ENCODE data around the gene NBPF12. TPM values are rescaled to one million over a fixed set of nuclear protein-coding genes. Genes with fewer than 3 reads are reported as not detected.
A peak's percentile ranks its signal among the peaks of the same experiment; 100 is the strongest.
"Not testable (repeated sequence)": the region's sequence is repeated elsewhere in the genome, so short reads cannot be mapped to it uniquely, and the experiment has no call there.

NBPF12 gene, protein sequence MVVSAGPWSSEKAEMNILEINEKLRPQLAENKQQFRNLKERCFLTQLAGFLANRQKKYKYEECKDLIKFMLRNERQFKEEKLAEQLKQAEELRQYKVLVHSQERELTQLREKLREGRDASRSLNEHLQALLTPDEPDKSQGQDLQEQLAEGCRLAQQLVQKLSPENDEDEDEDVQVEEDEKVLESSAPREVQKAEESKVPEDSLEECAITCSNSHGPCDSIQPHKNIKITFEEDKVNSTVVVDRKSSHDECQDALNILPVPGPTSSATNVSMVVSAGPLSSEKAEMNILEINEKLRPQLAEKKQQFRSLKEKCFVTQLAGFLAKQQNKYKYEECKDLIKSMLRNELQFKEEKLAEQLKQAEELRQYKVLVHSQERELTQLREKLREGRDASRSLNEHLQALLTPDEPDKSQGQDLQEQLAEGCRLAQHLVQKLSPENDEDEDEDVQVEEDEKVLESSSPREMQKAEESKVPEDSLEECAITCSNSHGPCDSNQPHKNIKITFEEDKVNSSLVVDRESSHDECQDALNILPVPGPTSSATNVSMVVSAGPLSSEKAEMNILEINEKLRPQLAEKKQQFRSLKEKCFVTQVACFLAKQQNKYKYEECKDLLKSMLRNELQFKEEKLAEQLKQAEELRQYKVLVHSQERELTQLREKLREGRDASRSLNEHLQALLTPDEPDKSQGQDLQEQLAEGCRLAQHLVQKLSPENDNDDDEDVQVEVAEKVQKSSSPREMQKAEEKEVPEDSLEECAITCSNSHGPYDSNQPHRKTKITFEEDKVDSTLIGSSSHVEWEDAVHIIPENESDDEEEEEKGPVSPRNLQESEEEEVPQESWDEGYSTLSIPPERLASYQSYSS (N-terminal part only)
- total RNA-seq (1 to 10 TPM; 3.9 to 4.8 (median 4.5) TPM), polyA plus RNA-seq (3.2 TPM)
- long read RNA-seq, donor 1, partial matches to known transcripts, result 0 of 2 reads
- long read RNA-seq, donor 1, other reads (novel, unspliced or antisense), result 2 of 2 reads
- long read RNA-seq, donor 2, partial matches to known transcripts, result 0 of 3 reads
- long read RNA-seq, donor 2, other reads (novel, unspliced or antisense), result 3 of 3 reads
- long read RNA-seq, donor 3, partial matches to known transcripts, result 6 of 29 reads
- long read RNA-seq, donor 3, other reads (novel, unspliced or antisense), result 23 of 29 reads
- long read RNA-seq, donor 4, partial matches to known transcripts, result 0 of 2 reads
- long read RNA-seq, donor 4, other reads (novel, unspliced or antisense), result 2 of 2 reads

- ATAC-seq (peak; percentile 99), DNase-seq (peak; percentile 83 to 95 (median 94))
- H3K9me3 ChIP-seq (ENCODE audit: control insufficient read depth, low read length); intact Hi-C loops (cut with DNase I); H3K27me3 ChIP-seq (ENCODE audit: control insufficient read depth, insufficient read depth); H3K4me1 ChIP-seq (ENCODE audit: control insufficient read depth, insufficient read depth, low read length): not testable (repeated sequence)
- WGBS, result under 1% methylated on average over 56 of the region's 61 CpGs
- Histone ChIP-seq H3K27ac (ENCODE audit: low read length) (peak within 1 kb of the TSS; percentile 96), H3K4me3 (ENCODE audit: low read length) (peak within 1 kb of the TSS; percentile 78)
Measured at GRCh38 chr1:146938242-146938902, at the start of gene NBPF12. TSS of gene NBPF12 (plus strand) at chr1:146938324. CDS start at chr1:146960144, 21,820 bp downstream.

DNA sequence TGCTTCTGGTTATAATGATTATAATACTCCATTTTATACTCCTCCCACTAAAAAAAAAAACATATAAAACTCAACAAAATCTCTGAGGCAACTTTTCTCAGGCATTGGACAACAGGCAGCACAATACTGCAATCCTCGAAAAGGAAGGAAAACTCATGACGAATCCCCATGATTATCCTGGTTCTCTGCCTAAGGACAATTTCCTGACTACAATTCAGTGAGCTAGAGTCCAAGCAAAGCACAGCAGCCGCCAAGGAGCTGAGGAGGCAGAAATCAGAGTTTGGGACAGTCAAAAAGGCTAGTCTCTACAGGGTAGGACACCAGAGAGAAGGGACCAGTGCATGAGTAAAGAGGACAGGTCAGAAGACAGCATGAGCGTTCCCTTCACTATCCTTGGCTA is 46.8 kb upstream of the NBPF12 start:
- H3K4me3 ChIP-seq (ENCODE audit: low read length); intact Hi-C loops (cut with DNase I); DNase-seq; H3K4me1 ChIP-seq (ENCODE audit: control insufficient read depth, insufficient read depth, low read length); H3K27me3 ChIP-seq (ENCODE audit: control insufficient read depth, insufficient read depth); H3K9me3 ChIP-seq (ENCODE audit: control insufficient read depth, low read length); H3K27ac ChIP-seq (ENCODE audit: low read length): not testable (repeated sequence)
- peak in 1 of 2 donors; percentile 78 for ATAC-seq
- 83% methylated on average over 2 of the region's 4 CpGs for WGBS

- ATAC-seq; H3K4me3 ChIP-seq (ENCODE audit: low read length); H3K27ac ChIP-seq (ENCODE audit: low read length); intact Hi-C loops (cut with DNase I); DNase-seq; H3K4me1 ChIP-seq (ENCODE audit: control insufficient read depth, insufficient read depth, low read length); H3K9me3 ChIP-seq (ENCODE audit: control insufficient read depth, low read length); H3K27me3 ChIP-seq (ENCODE audit: control insufficient read depth, insufficient read depth): not testable (repeated sequence)
- WGBS, result 70% methylated on average over 2 of the region's 3 CpGs
Measured at GRCh38 chr1:146892331-146892730, 45.8 kb upstream of the NBPF12 start.

- H3K9me3 ChIP-seq (ENCODE audit: control insufficient read depth, low read length); H3K27ac ChIP-seq (ENCODE audit: low read length); H3K4me3 ChIP-seq (ENCODE audit: low read length); H3K27me3 ChIP-seq (ENCODE audit: control insufficient read depth, insufficient read depth); H3K4me1 ChIP-seq (ENCODE audit: control insufficient read depth, insufficient read depth, low read length); intact Hi-C loops (cut with DNase I); DNase-seq; ATAC-seq: not testable (repeated sequence)
- WGBS, result 35% methylated on average over 6 of the region's 8 CpGs
Measured at GRCh38 chr1:146907565-146908261, 30.4 kb upstream of the NBPF12 start.

GRCh38 chr1:146912975-146913374 is 25.1 kb upstream of the NBPF12 start:
- intact Hi-C loops (cut with DNase I); H3K4me1 ChIP-seq (ENCODE audit: control insufficient read depth, insufficient read depth, low read length); H3K9me3 ChIP-seq (ENCODE audit: control insufficient read depth, low read length); H3K27me3 ChIP-seq (ENCODE audit: control insufficient read depth, insufficient read depth); ATAC-seq; DNase-seq; H3K27ac ChIP-seq (ENCODE audit: low read length); H3K4me3 ChIP-seq (ENCODE audit: low read length): not testable (repeated sequence)
- WGBS, result 53% methylated on average over 3 of the region's 3 CpGs

DNA sequence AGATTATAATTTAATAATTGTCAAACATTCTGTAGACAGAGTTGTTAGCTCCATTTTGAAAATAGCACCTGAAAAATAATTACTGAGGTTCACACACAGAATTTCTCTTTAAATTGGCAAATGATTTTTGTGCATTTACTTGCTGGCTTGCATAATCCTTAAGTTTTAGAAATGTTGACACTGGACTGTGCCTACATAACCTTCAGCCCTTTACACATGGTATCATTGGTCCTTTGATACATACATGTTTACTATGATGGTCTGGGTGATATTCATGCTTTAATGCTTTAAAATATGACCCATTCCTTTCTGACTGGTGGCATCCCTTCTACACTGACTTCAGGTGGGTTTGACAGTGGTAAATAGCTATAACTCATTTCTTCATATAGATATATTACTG is 17.3 kb upstream of the NBPF12 start:
- H3K27ac ChIP-seq (ENCODE audit: low read length); H3K27me3 ChIP-seq (ENCODE audit: control insufficient read depth, insufficient read depth); H3K9me3 ChIP-seq (ENCODE audit: control insufficient read depth, low read length); ATAC-seq; H3K4me3 ChIP-seq (ENCODE audit: low read length); intact Hi-C loops (cut with DNase I); H3K4me1 ChIP-seq (ENCODE audit: control insufficient read depth, insufficient read depth, low read length); DNase-seq: not testable (repeated sequence)

DNA sequence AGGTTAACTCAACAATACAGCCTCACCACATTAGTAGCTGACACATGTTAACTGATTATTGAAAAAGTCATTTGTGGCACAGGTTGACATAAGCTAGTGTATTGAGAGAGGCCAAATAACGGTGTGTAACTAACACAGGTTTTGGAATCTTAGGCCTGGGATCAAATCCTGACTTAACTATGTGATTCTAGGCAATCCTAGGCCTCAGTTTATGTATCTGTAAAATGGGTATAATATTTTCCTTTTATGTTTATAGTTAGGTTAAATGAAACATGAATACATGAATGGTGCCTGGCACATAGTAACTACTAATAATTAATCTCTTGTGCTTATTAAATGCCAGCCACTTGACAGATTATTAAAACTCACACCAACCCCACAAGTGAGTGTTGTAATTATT is 15.5 kb upstream of the NBPF12 start:
- intact Hi-C loops (cut with DNase I); H3K4me3 ChIP-seq (ENCODE audit: low read length); H3K4me1 ChIP-seq (ENCODE audit: control insufficient read depth, insufficient read depth, low read length); H3K27ac ChIP-seq (ENCODE audit: low read length); ATAC-seq; H3K27me3 ChIP-seq (ENCODE audit: control insufficient read depth, insufficient read depth); DNase-seq; H3K9me3 ChIP-seq (ENCODE audit: control insufficient read depth, low read length): not testable (repeated sequence)
- 86% methylated on average over 1 of the region's 1 CpG for WGBS

- H3K4me3 ChIP-seq (ENCODE audit: low read length); H3K27me3 ChIP-seq (ENCODE audit: control insufficient read depth, insufficient read depth); ATAC-seq; H3K4me1 ChIP-seq (ENCODE audit: control insufficient read depth, insufficient read depth, low read length); H3K27ac ChIP-seq (ENCODE audit: low read length); DNase-seq; intact Hi-C loops (cut with DNase I); H3K9me3 ChIP-seq (ENCODE audit: control insufficient read depth, low read length): not testable (repeated sequence)
- WGBS, result 71% methylated on average over 2 of the region's 2 CpGs
Measured at GRCh38 chr1:146924106-146924505, 14.0 kb upstream of the NBPF12 start.

DNA sequence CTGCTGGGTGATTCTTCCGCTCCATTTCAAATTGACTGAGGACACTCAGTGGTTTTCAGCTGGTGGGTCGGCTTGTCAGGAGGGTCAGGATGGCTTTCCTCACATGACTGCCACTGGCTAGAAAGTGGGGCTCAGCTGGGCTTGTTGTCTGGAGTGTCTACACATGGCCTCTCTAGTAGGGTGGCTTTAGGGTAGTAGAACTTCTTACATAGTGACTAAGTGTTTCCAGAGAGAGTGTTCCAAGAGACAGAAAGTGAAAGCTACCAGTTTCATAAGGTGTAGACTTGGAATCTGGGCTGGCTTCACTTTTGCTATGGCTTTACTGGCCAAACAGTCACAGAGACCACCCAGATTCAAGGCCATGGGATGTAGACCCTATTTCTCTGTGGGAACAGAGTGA is 11.7 kb upstream of the NBPF12 start:
- intact Hi-C loops (cut with DNase I); H3K27me3 ChIP-seq (ENCODE audit: control insufficient read depth, insufficient read depth); ATAC-seq; H3K4me1 ChIP-seq (ENCODE audit: control insufficient read depth, insufficient read depth, low read length); H3K27ac ChIP-seq (ENCODE audit: low read length); H3K4me3 ChIP-seq (ENCODE audit: low read length); H3K9me3 ChIP-seq (ENCODE audit: control insufficient read depth, low read length); DNase-seq: not testable (repeated sequence)
- 89% methylated on average over 2 of the region's 2 CpGs for WGBS

DNA sequence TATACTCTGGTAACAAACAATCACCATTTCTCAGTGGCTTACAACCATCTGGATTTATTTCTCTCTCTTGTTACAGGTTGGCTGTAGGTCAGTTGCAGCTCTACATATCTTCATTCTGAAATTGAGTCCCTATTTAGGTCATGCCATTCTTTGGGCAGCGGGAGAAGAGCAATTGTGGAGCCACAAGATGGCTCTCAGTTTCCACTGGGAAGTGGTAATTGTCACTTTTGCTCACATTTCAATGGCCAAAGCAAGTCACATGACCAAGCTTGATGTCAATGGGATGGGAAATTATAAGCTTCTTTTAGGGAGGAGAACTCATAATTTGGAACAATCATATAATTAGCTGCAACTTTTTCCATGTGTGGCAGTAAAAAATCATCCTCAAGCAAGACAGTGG is 7.9 kb upstream of the NBPF12 start:
- H3K9me3 ChIP-seq (ENCODE audit: control insufficient read depth, low read length); DNase-seq; H3K4me3 ChIP-seq (ENCODE audit: low read length); intact Hi-C loops (cut with DNase I); H3K27ac ChIP-seq (ENCODE audit: low read length); H3K4me1 ChIP-seq (ENCODE audit: control insufficient read depth, insufficient read depth, low read length); H3K27me3 ChIP-seq (ENCODE audit: control insufficient read depth, insufficient read depth); ATAC-seq: not testable (repeated sequence)
- 95% methylated on average over 1 of the region's 1 CpG for WGBS
